Activated CD4-positive, alpha-beta memory T cell treated with anti-CD3 and anti-CD28 coated beads, Interleukin-2, amount 10 ng/mL, durations not matched to agents 7 days and 5 days (primary cell): ENCODE results near the gene PARVG. TPM values are rescaled to one million over a fixed set of nuclear protein-coding genes. Genes with fewer than 3 reads are reported as not detected.
"Not testable (repeated sequence)": the region's sequence is repeated elsewhere in the genome, so short reads cannot be mapped to it uniquely, and the experiment has no call there.

Source experiments
- CTCF ChIA-PET: fragments of 350-600 bp; sonication (Branson Sonifier 250); formaldehyde crosslinking; loops from one replicate; lab custom pipeline; 2021; ENCODE audit warnings: antibody characterized with exemption, inconsistent platforms; lab: Charles Lee
- POLR2A ChIA-PET: fragments of 350-600 bp; sonication (Branson Sonifier 250); formaldehyde crosslinking; loops from one replicate; lab custom pipeline; 2021; ENCODE audit warnings: antibody characterized with exemption; lab: Charles Lee
- DNase-seq: peaks from one replicate; pipeline ENCODE4 v3.0.0-alpha.2; 2020
- H3K27ac Mint-ChIP-seq: one replicate; pipeline ENCODE4 v1.8.0; 2021; ENCODE audit warnings: mild to moderate bottlenecking, mixed read lengths
- H3K27me3 Mint-ChIP-seq: one replicate; pipeline ENCODE4 v1.8.0; 2021; ENCODE audit warnings: mixed read lengths
- H3K36me3 Mint-ChIP-seq: one replicate; pipeline ENCODE4 v1.8.0; 2021; ENCODE audit warnings: low read depth, mixed read lengths
- H3K4me1 Mint-ChIP-seq: one replicate; pipeline ENCODE4 v1.8.0; 2021; ENCODE audit warnings: mixed read lengths
- H3K4me3 Mint-ChIP-seq: one replicate; pipeline ENCODE4 v1.8.0; 2021; ENCODE audit warnings: mild to moderate bottlenecking, mixed read lengths
- H3K9me3 Mint-ChIP-seq: one replicate; pipeline ENCODE4 v1.8.0; 2021; ENCODE audit warnings: mixed read lengths
- total RNA-seq, 2 experiments: library from RNA; stranded (reverse); gene quantifications; one replicate each; pipeline ENCODE4 v1.2.3, GENCODE V29; 2021

PARVG gene
- total RNA-seq, 2 experiments from 2014 or later: 123 to 128 TPM

DNA sequence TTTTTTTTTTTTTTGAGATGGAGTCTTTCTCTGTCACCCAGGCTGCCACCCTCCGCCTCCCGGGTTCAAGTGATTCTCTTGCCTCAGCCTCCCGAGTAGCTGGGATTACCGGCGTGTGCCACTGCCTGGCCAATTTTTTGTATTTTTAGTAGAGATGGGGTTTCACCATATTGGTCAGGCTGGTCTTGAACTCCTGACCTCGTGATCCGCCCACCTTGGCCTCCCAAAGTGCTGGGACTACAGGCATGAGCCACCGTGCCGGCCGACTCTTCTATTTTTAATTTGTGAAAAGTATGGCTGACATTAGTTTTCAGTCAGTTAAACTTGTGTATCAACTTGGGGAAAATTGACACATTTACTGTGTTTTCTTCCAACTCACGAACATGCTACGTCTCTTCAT, 53.6 kb downstream of the PARVG start:
- H3K36me3 Mint-ChIP-seq, POLR2A ChIA-PET, H3K4me3 Mint-ChIP-seq, H3K27ac Mint-ChIP-seq, CTCF ChIA-PET, DNase-seq, H3K9me3 Mint-ChIP-seq, H3K4me1 Mint-ChIP-seq: not testable (repeated sequence)
- H3K27me3 Mint-ChIP-seq: peaks cover 19% of the 10 kb centered on the region

DNA sequence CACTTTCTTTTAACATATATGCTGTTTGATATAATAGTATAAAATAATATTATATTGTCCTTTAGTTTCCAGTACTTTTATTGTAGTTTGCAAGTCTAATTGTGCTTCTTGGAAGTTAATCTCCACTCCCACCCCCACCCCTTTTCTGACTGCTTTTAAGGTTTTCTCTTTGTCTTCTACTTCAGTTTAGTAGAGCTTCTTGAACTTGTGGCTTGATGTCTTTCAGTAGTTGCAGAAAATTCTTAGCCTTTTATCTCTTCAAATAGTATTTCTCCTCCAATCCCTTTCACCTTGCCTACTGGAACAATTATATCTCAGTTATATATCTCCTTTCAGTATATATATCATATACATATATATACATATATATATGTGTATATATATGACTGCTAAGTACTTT, 56.6 kb downstream of the PARVG start:
- Mint-ChIP-seq H3K9me3 (no peaks in the 10 kb centered on the region), H3K4me1 (no peaks in the 10 kb centered on the region), H3K27me3 (peaks cover 29% of the 10 kb centered on the region), H3K27ac (no peak overlapping the region), H3K4me3 (no peak overlapping the region), H3K36me3 (no peaks in the 10 kb centered on the region)
- ChIA-PET POLR2A (no interaction called here), CTCF (no interaction called here)
- DNase-seq: no peak

DNA sequence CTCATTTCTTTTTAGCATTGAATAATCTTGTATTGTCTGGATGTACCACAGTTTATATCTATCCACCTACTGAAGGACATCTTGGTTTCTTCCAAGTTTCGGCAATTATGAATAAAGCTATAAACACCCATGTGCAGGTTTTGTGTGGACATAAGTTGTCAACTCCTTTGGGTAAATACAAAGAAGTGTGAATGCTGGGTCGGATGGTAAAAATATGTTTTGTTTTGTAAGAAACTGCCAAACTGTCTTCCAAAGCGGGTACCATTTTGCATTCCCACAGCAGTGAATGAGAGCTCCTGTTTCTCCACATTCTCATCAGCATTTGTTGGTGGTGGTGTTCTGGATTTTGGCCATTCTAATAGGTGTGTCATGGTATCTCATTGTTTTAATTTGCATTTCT, 60.4 kb downstream of the PARVG start:
- H3K36me3 Mint-ChIP-seq, POLR2A ChIA-PET, DNase-seq, H3K9me3 Mint-ChIP-seq, H3K4me3 Mint-ChIP-seq, CTCF ChIA-PET, H3K4me1 Mint-ChIP-seq, H3K27ac Mint-ChIP-seq: not testable (repeated sequence)
- peaks cover 29% of the 10 kb centered on the region for H3K27me3 Mint-ChIP-seq

DNA sequence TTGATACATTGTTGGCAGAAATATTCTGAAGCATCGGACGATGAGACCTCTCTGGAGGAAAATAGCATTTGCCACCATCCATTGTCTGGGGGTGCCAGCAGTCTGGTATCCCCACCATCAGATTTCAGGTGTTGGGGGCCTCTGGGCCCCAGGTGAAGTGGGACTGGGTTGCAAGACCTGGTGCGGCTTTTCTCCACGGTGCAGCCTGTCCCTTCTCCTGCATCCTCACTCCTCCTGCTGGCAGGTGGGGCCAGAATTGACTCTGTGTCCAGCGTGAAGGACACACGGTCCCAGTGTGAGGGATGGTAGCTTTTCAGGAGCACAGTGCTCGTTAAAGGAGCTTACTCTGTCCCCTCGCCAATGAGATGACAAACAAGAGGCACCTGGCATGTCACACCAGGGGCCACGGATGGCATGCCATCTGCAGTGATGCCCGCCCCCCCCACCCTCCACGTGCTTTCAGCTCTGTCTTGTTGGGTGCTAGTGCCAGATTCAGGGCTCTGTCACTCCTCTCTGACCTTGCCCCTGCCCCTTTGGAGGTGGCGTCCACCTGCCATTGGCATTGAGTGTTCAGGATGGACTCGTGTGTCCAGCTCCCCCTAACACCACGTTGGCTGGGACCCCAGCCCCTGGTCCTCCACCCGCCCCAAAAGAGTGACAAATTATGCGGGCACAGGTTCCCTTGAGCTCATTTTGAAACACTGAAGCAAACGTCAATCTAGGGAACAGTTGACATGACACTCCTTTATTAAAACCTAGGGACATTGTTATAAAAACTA, 62.4 kb downstream of the PARVG start:
- H3K27ac Mint-ChIP-seq: no peak overlapping the region
- H3K4me1 Mint-ChIP-seq: no peaks in the 10 kb centered on the region
- no peaks in the 10 kb centered on the region for H3K9me3 Mint-ChIP-seq
- H3K27me3 Mint-ChIP-seq: peaks cover 21% of the 10 kb centered on the region
- no peak overlapping the region for H3K4me3 Mint-ChIP-seq
- ChIA-PET POLR2A (no interaction called here), CTCF (no interaction called here)
- DNase-seq: no peak
- H3K36me3 Mint-ChIP-seq: no peaks in the 10 kb centered on the region

DNA sequence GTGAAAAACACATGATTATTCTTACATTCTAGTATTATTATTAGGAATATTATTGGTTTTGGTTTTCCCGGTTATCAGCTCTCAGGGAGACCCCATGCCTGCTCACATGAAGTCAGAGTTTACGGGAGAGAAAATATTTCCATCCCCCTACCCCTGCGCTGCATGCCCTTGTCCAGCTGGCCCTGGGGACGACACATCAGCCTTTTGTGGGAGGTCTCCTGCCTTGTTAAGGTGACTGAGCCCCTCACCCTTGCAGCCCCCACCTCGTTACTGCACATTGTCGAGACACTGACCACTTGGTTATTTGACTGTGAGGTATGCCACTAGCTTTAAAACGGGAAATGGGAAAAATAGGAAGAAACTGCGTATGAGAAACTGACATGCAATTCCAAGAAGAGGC, 63.0 kb downstream of the PARVG start:
- ChIA-PET CTCF (no interaction called here), POLR2A (no interaction called here)
- no peaks in the 10 kb centered on the region for H3K36me3 Mint-ChIP-seq
- no peaks in the 10 kb centered on the region for H3K9me3 Mint-ChIP-seq
- H3K27me3 Mint-ChIP-seq: peaks cover 20% of the 10 kb centered on the region
- H3K4me1 Mint-ChIP-seq: no peaks in the 10 kb centered on the region
- no peak for DNase-seq
- no peak overlapping the region for H3K4me3 Mint-ChIP-seq
- no peak overlapping the region for H3K27ac Mint-ChIP-seq

DNA sequence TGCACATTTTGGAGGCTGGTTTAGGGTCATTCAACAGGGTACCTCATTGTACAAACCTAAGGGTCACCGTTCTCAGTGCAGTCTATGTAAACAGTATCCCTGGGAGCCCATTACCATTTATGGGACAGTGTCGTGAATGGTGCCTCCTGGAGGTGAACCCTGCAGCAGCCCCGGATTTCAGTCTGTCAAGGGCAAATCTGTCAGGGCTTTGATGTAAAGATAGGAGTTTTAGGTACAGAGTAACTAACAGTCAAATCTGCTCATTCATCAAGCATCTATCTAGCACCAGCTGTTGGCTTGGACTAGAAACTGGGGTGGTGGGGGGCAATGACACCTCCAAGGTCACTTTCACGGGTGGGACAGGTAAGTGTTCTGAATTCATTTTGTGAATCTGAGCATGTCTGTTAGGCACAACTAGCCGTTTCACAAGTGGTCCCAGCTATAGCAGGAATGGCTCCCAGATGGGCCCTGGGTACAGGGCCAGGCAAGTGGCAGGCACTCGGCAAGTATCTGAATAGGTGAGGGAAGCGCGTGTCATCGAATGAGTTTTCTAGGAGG, 63.6 kb downstream of the PARVG start:
- Mint-ChIP-seq H3K4me1 (no peaks in the 10 kb centered on the region), H3K27me3 (peaks cover 20% of the 10 kb centered on the region), H3K4me3 (no peak overlapping the region), H3K36me3 (no peaks in the 10 kb centered on the region), H3K27ac (no peak overlapping the region), H3K9me3 (no peaks in the 10 kb centered on the region)
- no peak for DNase-seq
- ChIA-PET CTCF (no interaction called here), POLR2A (no interaction called here)

DNA sequence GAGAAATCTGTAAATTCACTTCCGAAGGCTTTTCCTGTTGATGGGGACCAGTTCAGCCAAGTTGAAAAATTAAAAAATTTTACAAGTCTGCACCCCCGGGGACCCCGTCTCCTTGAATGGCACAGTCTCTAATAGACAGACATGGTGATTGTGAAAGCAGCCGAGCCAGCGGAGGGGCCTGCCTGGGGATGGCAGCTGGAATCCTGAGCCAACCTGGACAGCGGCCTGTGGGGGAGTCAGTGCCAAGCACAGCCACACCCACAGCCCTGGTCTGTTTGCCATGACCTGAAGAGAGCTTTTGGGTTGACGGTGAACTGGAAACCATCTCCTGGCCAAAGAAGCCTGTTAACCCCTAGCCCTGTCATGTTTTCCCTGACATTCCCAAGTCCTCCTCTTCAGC, 64.7 kb downstream of the PARVG start:
- peaks cover 10% of the 10 kb centered on the region for H3K9me3 Mint-ChIP-seq
- no peak for DNase-seq
- H3K4me3 Mint-ChIP-seq: no peak overlapping the region
- ChIA-PET CTCF (no interaction called here), POLR2A (no interaction called here)
- no peaks in the 10 kb centered on the region for H3K4me1 Mint-ChIP-seq
- H3K36me3 Mint-ChIP-seq: no peaks in the 10 kb centered on the region
- no peak overlapping the region for H3K27ac Mint-ChIP-seq
- peaks cover 17% of the 10 kb centered on the region for H3K27me3 Mint-ChIP-seq

DNA sequence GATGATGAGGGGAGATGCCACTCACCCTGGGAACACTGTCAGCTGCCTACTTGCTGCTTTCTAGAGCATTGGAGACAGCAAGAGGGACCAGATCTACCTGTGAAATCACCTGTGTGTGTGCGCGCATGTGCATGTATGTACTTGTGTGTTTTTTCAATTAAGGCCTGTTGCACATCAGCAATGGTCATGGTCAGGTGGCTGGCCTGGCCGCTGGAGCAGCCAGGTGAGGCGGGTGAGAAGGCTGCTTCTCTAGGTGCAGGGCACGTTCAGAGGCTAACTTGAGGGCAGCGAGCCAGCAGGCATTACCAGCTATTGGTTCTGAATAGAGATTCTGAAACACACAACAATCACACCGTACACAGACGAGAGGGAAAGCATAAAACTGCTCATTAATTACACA, 65.1 kb downstream of the PARVG start:
- peaks cover 11% of the 10 kb centered on the region for H3K9me3 Mint-ChIP-seq
- H3K27me3 Mint-ChIP-seq: peaks cover 13% of the 10 kb centered on the region
- ChIA-PET CTCF (no interaction called here), POLR2A (no interaction called here)
- no peak for DNase-seq
- no peak overlapping the region for H3K4me3 Mint-ChIP-seq
- no peaks in the 10 kb centered on the region for H3K36me3 Mint-ChIP-seq
- H3K27ac Mint-ChIP-seq: no peak overlapping the region
- no peaks in the 10 kb centered on the region for H3K4me1 Mint-ChIP-seq

DNA sequence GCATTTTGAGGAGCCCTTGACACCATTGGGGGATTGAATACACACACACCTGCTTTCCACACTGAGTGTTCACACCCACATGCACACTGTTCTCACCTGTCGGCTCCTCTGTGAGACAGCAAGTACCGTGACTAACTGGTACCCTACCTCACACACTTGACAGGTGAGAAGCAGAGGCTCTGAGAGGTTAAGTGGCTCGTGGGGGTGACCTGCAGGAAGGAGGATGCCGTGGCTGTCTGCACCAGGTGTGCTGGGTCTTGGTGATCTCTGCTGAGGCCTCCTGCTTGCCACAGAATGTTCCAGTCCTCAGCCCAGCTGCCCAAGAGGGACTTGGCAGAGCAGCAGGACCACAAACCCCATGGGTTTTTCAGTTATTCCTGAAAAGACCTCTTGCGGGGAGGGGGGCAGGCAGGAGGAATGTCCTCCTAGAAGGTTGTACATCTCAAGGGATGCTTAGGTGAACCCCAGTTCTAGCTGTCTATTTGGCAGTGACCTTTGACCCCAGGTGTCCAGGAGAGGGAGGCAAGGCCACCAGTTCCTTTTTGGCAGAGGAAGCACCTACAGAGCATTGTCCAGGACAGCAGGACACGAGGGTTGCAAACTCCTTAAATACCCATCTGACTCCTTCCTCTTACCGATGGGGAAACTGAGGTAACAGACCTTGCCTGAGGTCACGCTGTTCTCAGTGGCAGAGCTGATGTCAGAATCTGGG, 66.0 kb downstream of the PARVG start:
- CTCF ChIA-PET: no interaction called here
- H3K4me3 Mint-ChIP-seq: no peak overlapping the region

DNA sequence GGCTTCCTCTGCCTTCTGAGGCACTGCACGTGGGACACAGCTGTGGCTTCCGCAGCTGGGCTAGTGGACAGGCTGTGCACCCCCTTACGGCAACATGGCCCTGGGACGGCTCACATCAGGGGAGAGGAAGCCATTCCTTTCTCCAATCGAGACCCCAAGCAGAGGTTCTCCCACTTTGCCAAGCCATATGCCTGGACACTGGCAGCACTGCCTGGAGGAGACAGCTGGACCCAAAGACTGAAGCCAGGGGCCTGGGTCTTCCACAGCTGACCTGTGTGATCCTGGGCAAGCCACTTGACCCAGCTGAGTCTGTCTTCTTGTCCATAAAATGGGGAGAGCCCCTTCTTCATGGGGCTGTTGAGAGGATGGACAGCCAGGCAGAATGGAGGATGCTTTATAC, 66.6 kb downstream of the PARVG start:
- Mint-ChIP-seq H3K9me3 (peaks cover 11% of the 10 kb centered on the region), H3K4me3 (no peak overlapping the region), H3K27ac (no peak overlapping the region), H3K27me3 (peaks cover 9% of the 10 kb centered on the region), H3K4me1 (no peaks in the 10 kb centered on the region), H3K36me3 (no peaks in the 10 kb centered on the region)
- ChIA-PET POLR2A (no interaction called here), CTCF (no interaction called here)
- DNase-seq: no peak

More for the DNA sequence above, 66.0 kb downstream of the PARVG start:
- DNase-seq: no peak
- Mint-ChIP-seq H3K27me3 (peaks cover 9% of the 10 kb centered on the region), H3K9me3 (peaks cover 11% of the 10 kb centered on the region), H3K4me1 (no peaks in the 10 kb centered on the region), H3K27ac (no peak overlapping the region), H3K36me3 (no peaks in the 10 kb centered on the region)
- POLR2A ChIA-PET: no interaction called here

DNA sequence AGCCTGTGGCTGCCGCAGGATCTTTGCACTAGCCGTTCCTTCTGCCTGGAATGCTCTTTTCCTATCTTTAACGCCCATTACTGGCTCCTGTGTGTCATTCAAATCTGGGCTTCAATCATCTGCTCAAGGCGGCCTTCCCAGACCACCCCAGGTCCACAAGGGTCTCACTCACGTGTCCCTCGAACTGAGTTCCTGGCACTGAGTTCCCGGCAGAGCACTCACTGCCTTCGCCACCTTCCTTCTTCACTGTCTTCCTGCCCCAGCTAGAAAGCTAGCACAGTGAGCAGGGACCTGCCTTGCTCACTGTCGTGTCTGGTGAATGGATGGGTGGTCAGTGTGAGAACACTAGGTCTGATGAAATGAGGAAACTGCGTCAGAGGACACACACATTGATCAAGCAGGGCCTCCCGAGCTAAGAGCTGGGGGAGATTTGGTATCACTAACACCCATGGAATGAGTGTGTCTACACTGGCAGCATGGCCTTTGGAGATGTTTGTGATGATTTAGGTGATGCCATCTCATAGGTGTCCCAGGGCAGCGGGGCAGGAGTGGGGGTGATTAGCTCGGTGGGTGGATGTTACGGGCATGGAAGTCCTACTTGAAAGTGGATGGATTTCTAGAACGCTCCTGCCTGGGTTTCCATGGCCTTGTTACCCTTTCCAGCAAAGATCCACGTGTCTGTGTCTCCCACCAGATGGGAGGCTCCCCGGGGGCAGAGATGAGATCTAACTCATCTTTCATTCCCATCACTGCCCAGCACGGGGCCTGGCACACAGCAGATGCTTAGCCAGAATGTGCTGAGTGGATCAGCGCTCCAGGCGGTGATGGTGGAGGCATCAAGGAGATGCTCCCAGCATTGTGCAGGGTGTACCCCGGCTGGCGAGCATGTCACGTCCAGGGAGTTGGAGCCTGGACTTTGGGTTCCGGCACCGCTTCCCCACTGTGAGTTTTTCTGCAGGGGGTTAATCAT, 67.5 kb downstream of the PARVG start:
- Mint-ChIP-seq H3K9me3 (peaks cover 11% of the 10 kb centered on the region), H3K27ac (no peak overlapping the region), H3K4me3 (no peak overlapping the region), H3K27me3 (peaks cover 10% of the 10 kb centered on the region), H3K4me1 (no peaks in the 10 kb centered on the region), H3K36me3 (no peaks in the 10 kb centered on the region)
- ChIA-PET CTCF (no interaction called here), POLR2A (no interaction called here)
- no peak for DNase-seq

DNA sequence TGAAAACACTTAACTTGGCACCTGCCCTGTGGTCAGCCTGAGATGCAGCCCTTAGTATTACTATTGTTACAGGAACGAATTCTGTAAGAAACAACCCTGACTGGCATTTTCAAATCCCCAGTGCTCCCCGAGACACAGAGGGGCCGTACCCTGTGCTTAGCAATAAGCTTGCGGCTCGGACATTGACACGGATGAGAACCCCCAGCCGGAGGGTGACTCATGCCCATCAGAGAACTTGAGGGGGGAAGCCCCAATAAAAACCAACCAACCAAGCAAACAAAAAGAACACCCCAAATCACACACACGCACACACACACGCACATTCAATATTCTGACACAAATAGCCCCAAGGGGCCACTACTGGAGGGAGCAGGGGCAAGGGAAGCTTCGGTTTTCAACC, 68.2 kb downstream of the PARVG start:
- no peaks in the 10 kb centered on the region for H3K4me1 Mint-ChIP-seq
- H3K4me3 Mint-ChIP-seq: no peak overlapping the region
- peaks cover 14% of the 10 kb centered on the region for H3K27me3 Mint-ChIP-seq
- H3K9me3 Mint-ChIP-seq: peaks cover 11% of the 10 kb centered on the region
- H3K27ac Mint-ChIP-seq: no peak overlapping the region
- no peaks in the 10 kb centered on the region for H3K36me3 Mint-ChIP-seq
- ChIA-PET CTCF (no interaction called here), POLR2A (no interaction called here)
- DNase-seq: no peak
